ENCODE results near the gene GPD1.
A peak's percentile ranks its signal among the peaks of the same experiment; 100 is the strongest.

DNA sequence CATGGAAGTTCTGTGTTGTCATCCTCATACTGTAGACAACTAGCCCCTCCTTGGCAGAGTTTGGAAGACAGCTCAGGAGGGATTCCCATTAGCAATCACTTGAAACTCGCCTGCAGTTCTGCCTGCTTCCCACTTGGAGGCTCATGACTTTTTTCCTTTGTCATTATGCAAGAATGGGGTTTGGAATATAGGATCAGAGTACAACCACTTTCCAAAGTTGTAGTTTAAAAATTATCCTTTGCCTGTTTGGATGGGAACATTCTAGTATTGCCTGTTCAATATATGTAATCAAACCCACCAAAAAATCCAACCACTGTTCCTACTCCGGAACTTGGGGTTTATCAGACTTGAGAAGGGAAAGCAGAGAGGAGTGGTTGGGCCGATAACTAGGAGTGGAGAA lies 2.1 kb upstream of the GPD1 start:
- TF ChIP-seq, protein P1, sequence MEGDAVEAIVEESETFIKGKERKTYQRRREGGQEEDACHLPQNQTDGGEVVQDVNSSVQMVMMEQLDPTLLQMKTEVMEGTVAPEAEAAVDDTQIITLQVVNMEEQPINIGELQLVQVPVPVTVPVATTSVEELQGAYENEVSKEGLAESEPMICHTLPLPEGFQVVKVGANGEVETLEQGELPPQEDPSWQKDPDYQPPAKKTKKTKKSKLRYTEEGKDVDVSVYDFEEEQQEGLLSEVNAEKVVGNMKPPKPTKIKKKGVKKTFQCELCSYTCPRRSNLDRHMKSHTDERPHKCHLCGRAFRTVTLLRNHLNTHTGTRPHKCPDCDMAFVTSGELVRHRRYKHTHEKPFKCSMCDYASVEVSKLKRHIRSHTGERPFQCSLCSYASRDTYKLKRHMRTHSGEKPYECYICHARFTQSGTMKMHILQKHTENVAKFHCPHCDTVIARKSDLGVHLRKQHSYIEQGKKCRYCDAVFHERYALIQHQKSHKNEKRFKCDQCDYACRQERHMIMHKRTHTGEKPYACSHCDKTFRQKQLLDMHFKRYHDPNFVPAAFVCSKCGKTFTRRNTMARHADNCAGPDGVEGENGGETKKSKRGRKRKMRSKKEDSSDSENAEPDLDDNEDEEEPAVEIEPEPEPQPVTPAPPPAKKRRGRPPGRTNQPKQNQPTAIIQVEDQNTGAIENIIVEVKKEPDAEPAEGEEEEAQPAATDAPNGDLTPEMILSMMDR (IDR thresholded peaks at IDR 0.05) = peak; percentile 45 to 60 (median 50)
- TF ChIP-seq POLR2A (IDR thresholded peaks at IDR 0.05) = no peak

Measured in right lobe of liver (tissue), 4 donors.